Cardiac fibroblast (primary cell): ENCODE data around the gene AACS.
"Not testable (repeated sequence)": the region's sequence is repeated elsewhere in the genome, so short reads cannot be mapped to it uniquely, and the experiment has no call there.

Source experiments
- DNase-seq, 2 donors: peaks; one replicate each; pipeline versions ENCODE4 v3.0.0 to v3.0.0-alpha.2; 2010; ENCODE audit warnings: low read depth in 2 of 2
- H3K4me3 ChIP-seq, 2 donors: replicated peaks in 1 of 2; 1 replicate in 1 of 2; 2 replicates in 1 of 2; pipeline ENCODE4 v1.5.1; 2011; ENCODE audit warnings: low read depth in 2 of 2, low read length in 2 of 2, mild to moderate bottlenecking in 2 of 2, moderate library complexity in 1 of 2
- TF ChIP-seq, protein P1 (sequence below): IDR thresholded peaks from one replicate; pipeline ENCODE4 v1.5.1; 2011; ENCODE audit warnings: low read depth, mild to moderate bottlenecking, low read length, inconsistent platforms

AACS gene

GRCh38 chr12:125056306-125056705 is 8.9 kb upstream of the AACS start:
- TF ChIP-seq, protein P1, sequence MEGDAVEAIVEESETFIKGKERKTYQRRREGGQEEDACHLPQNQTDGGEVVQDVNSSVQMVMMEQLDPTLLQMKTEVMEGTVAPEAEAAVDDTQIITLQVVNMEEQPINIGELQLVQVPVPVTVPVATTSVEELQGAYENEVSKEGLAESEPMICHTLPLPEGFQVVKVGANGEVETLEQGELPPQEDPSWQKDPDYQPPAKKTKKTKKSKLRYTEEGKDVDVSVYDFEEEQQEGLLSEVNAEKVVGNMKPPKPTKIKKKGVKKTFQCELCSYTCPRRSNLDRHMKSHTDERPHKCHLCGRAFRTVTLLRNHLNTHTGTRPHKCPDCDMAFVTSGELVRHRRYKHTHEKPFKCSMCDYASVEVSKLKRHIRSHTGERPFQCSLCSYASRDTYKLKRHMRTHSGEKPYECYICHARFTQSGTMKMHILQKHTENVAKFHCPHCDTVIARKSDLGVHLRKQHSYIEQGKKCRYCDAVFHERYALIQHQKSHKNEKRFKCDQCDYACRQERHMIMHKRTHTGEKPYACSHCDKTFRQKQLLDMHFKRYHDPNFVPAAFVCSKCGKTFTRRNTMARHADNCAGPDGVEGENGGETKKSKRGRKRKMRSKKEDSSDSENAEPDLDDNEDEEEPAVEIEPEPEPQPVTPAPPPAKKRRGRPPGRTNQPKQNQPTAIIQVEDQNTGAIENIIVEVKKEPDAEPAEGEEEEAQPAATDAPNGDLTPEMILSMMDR = no peak
- DNase-seq = no peak
- no peak overlapping the region for H3K4me3 ChIP-seq

GRCh38 chr12:125057708-125058107 is 7.5 kb upstream of the AACS start:
- no peak for DNase-seq
- no peak overlapping the region for H3K4me3 ChIP-seq
- TF ChIP-seq, protein P1 = no peak

DNA sequence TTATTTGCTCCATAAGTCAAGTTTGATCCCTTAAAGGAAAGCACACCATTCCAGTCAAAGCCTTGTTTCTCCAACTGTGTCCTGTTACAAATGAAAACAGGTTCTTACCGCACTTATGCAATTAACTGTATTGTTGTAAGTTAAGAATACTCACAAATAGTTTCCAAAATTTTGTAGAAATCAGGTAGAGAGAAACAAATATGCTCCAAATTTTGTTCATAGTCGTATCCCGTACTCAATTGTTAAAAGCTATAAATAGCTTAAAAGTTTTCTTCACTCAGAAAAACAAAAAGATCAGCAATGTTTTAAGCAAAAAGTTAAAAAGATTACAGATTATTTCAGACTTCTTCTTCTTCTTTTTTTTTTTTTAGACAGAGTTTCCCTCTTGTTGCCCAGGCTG is 4.0 kb upstream of the AACS start:
- DNase-seq = no peak
- no peak overlapping the region for H3K4me3 ChIP-seq
- TF ChIP-seq, protein P1 = no peak

DNA sequence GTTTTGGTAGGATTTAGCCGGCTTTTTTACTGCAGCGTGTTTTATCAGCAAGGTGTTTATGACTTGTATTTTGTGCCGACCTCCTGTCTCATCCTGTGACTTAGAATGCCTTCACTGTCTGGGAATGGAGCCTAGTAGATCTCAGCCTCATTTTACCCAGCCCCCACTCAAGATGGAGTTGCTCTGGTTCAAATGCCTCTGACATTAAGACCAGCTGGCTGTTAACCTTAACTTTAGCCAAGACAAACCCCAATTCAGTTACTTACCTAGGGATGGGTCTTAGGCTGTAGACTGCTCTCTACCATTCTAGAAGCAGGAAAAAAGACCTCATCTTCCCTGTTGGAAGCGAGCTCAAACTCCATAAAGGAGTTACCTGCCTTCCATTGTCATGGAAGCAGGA is 1.7 kb upstream of the AACS start:
- not testable (repeated sequence) for H3K4me3 ChIP-seq, DNase-seq

GRCh38 chr12:125064492-125064891 is 743 bp upstream of the AACS start:
- H3K4me3 ChIP-seq = peak overlapping the region; percentile 58 to 79
- no peak for DNase-seq
- TF ChIP-seq, protein P1 = no peak

- H3K4me3 ChIP-seq = peak overlapping the region; percentile 79 to 82
- TF ChIP-seq, protein P1 = no peak
- DNase-seq = no peak
Measured at GRCh38 chr12:125065919-125066570, 810 bp downstream of the AACS start.

GRCh38 chr12:125068391-125068790 is 3.2 kb downstream of the AACS start:
- H3K4me3 ChIP-seq = no peak overlapping the region
- TF ChIP-seq, protein P1 = no peak
- DNase-seq = no peak
